Kidney (tissue), 14 donors: ENCODE data around the gene LGR6. TPM values are rescaled to one million over a fixed set of nuclear protein-coding genes. Genes with fewer than 3 reads are reported as not detected.

Source experiments
- DNase-seq, 5 donors: peaks; one replicate each; pipeline ENCODE4 v3.0.0-alpha.2; 2013 to 2020
- FAIRE-seq: peaks from 2 replicates; lab custom pipeline; 2012; peaks lifted over from hg19 to GRCh38; lab: Jason Lieb, UNC
- H3K27ac ChIP-seq, 2 donors: one replicate each; pipeline ENCODE4 v1.7.0; 2013; ENCODE audit warnings: low read depth in 2 of 2, low read length in 2 of 2, inconsistent platforms in 1 of 2
- H3K27me3 ChIP-seq: one replicate; pipeline ENCODE4 v1.7.1; 2013; ENCODE audit warnings: low read length, inconsistent platforms; ENCODE audit not compliant: control insufficient read depth, insufficient read depth
- H3K36me3 ChIP-seq, 3 donors: one replicate each; pipeline versions ENCODE4 v1.7.0 to v1.7.1; 2013; ENCODE audit warnings: low read length in 3 of 3, control low read depth in 1 of 3, inconsistent platforms in 1 of 3; ENCODE audit not compliant: insufficient read depth in 3 of 3, control insufficient read depth in 2 of 3
- H3K4me1 ChIP-seq, 3 donors: one replicate each; pipeline versions ENCODE4 v1.7.0 to v1.7.1; 2013; ENCODE audit warnings: low read length in 3 of 3, inconsistent platforms in 1 of 3, low read depth in 1 of 3; ENCODE audit not compliant: control insufficient read depth in 2 of 3, insufficient read depth in 2 of 3
- H3K4me3 ChIP-seq, 3 donors: one replicate each; pipeline versions ENCODE4 v1.7.0 to v1.8.1; 2013; ENCODE audit warnings: low read length in 3 of 3, control low read depth in 1 of 3, inconsistent platforms in 1 of 3
- H3K9ac ChIP-seq, 3 donors: one replicate each; pipeline versions ENCODE4 v1.7.0 to v1.7.1; 2013; ENCODE audit warnings: low read length in 3 of 3, control low read depth in 1 of 3, inconsistent platforms in 1 of 3
- H3K9me3 ChIP-seq, 3 donors: one replicate each; pipeline versions ENCODE4 v1.7.0 to v1.7.1; 2013; ENCODE audit warnings: low read length in 3 of 3, control low read depth in 1 of 3, inconsistent platforms in 1 of 3; ENCODE audit not compliant: control insufficient read depth in 2 of 3, insufficient read depth in 1 of 3
- CTCF ChIP-seq: IDR thresholded peaks from 3 replicates; pipeline ENCODE4 v1.5.1; 2012; ENCODE audit warnings: mild to moderate bottlenecking, moderate library complexity, borderline replicate concordance; ENCODE audit not compliant: insufficient read depth; ENCODE audit errors: extremely low read depth
- intact Hi-C: fragments of 100-400 bp; cut with DNase I; formaldehyde crosslinking; loops from one replicate; pipeline ENCODE4 v1.11.1; 2022
- polyA plus RNA-seq: library from polyadenylated mRNA; stranded (reverse); fragments of 350-450 nt; fragmentation: Illumina TruSeq; extraction: RNeasy Lipid Tissue Mini Kit (QIAGEN cat#74804); gene quantifications from one replicate; pipeline ENCODE4 v1.2.3, GENCODE V29; 2014; ENCODE audit warnings: low read depth, low replicate concordance; ENCODE audit not compliant: insufficient read depth
- total RNA-seq: library from RNA; stranded (reverse); fragmentation: NEBNext Ultra II Directional; extraction: Animal tissue kit (Norgen Biotek cat#: 25700); gene quantifications from one replicate; pipeline ENCODE4 v1.2.1, GENCODE V29; 2021
- donor health status: control.
- donor health status: control.
- donor health status: control.
- donor health status: control.
- donor health status: control.
- donor health status: DM: yes; HTN: yes; CAD: no.
- donor health status: Normal renal cell carcinoma (clear cell type).

Gene LGR6
- total and polyA plus RNA-seq, 2 donors from 2014 or later, result 1.8 to 4.1 TPM

GRCh38 chr1:202264726-202265125 lies 71.1 kb downstream of the LGR6 start:
- no peaks in the 10 kb centered on the region for H3K27me3 ChIP-seq
- no peak for FAIRE-seq

GRCh38 chr1:202266061-202266765 lies 72.6 kb downstream of the LGR6 start:
- H3K9ac ChIP-seq, result no peak overlapping the region
- no peaks in the 10 kb centered on the region for H3K27me3 ChIP-seq
- no peak for FAIRE-seq
- no peak for TF ChIP-seq CTCF
- DNase-seq, result no peak
- no peaks in the 10 kb centered on the region for H3K9me3 ChIP-seq
- H3K4me3 ChIP-seq, result no peak overlapping the region
- intact Hi-C loops, result no loop called here
- no peaks in the 10 kb centered on the region for H3K4me1 ChIP-seq
- H3K27ac ChIP-seq, result no peak overlapping the region
- no peaks in the 10 kb centered on the region for H3K36me3 ChIP-seq

More at GRCh38 chr1:202264726-202265125, 71.1 kb downstream of the LGR6 start:
- no peak overlapping the region for H3K9ac ChIP-seq
- no peak overlapping the region for H3K27ac ChIP-seq
- no peak overlapping the region for H3K4me3 ChIP-seq
- no peaks in the 10 kb centered on the region for H3K9me3 ChIP-seq
- DNase-seq, result peak in 1 of 5 donors; percentile 7
- intact Hi-C loops, result no loop called here
- H3K4me1 ChIP-seq, result no peaks in the 10 kb centered on the region
- no peak for TF ChIP-seq CTCF
- no peaks in the 10 kb centered on the region for H3K36me3 ChIP-seq

GRCh38 chr1:202268032-202268431 lies 74.4 kb downstream of the LGR6 start:
- intact Hi-C loops, result no loop called here
- Histone ChIP-seq H3K4me3 (no peak overlapping the region), H3K27me3 (no peaks in the 10 kb centered on the region), H3K9ac (no peak overlapping the region), H3K4me1 (no peaks in the 10 kb centered on the region), H3K27ac (no peak overlapping the region), H3K36me3 (no peaks in the 10 kb centered on the region), H3K9me3 (no peaks in the 10 kb centered on the region)
- FAIRE-seq (no peak), DNase-seq (no peak)
- no peak for TF ChIP-seq CTCF

- TF ChIP-seq CTCF, result no peak
- no peaks in the 10 kb centered on the region for H3K36me3 ChIP-seq
- no peaks in the 10 kb centered on the region for H3K27me3 ChIP-seq
- no peak overlapping the region for H3K9ac ChIP-seq
- FAIRE-seq (no peak), DNase-seq (no peak)
- no peaks in the 10 kb centered on the region for H3K4me1 ChIP-seq
- no peak overlapping the region for H3K4me3 ChIP-seq
- intact Hi-C loops, result no loop called here
- H3K9me3 ChIP-seq, result no peaks in the 10 kb centered on the region
- no peak overlapping the region for H3K27ac ChIP-seq
These were observed 75.2 kb downstream of the LGR6 start for GRCh38 chr1:202268817-202269216.
